ENCODE data around the gene CUEDC1.

DNA sequence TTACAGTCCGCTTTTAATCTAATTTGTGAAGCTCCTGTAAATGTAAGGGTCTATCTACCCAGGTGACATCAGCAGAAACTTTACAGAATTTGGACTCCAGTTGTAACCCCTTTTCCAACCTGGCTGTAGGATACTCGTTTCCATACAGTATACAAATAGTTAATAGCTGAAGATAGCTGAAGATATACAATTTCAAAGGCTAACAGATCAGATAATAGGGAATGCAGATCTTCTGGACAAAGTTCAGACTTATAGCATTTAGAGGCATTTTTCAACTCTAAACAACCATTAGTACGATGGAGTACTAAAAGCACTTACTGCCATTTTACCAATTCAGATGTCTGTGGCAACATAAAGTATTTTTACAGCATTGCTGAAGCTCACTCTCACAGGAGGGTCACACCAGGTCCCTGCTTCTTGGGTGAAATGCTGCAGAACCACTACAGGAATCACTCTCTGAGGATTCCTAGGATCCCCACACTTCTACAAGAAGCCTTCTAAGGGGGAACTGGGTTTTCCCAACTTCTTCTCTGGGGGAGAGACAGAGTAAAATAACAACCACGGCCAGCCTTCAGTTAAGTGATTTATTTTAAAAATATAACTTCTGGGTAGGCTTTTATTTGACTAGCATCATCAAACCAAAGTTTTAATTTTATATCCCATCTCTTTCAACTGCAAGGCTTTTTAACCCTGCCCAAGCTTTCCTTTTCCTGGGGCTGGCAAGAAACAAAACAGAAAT is 29.9 kb upstream of the CUEDC1 start:
- TF ChIP-seq POLR2AphosphoS5 (IDR thresholded peaks at IDR 0.05) (no peak), POLR2A (IDR thresholded peaks at IDR 0.05) (no peak), CTCF (IDR thresholded peaks at IDR 0.05) (no peak), EP300 (IDR thresholded peaks at IDR 0.05) (no peak)
